GM12892 (cell line): ENCODE data around the gene TENM3.

Source experiments
- POLR2A ChIP-seq: IDR thresholded peaks from 2 replicates; pipeline ENCODE4 v1.6.1; 2011; ENCODE audit warnings: low read depth, low read length, control low read depth
- POLR2AphosphoS5 ChIP-seq: IDR thresholded peaks from 2 replicates; pipeline ENCODE4 v1.6.1; 2011; ENCODE audit warnings: low read depth, low read length, control low read depth
- TAF1 ChIP-seq: IDR thresholded peaks from 2 replicates; pipeline ENCODE4 v1.6.1; 2011; ENCODE audit warnings: low read depth, mild to moderate bottlenecking, control low read depth, low read length, borderline replicate concordance

GRCh38 chr4:182640491-182640890 lies 397.3 kb downstream of the TENM3 start:
- no peak for TF ChIP-seq TAF1
- TF ChIP-seq POLR2A = no peak
- TF ChIP-seq POLR2AphosphoS5 = no peak
